ENCODE measurements around the gene KCNA5.

DNA sequence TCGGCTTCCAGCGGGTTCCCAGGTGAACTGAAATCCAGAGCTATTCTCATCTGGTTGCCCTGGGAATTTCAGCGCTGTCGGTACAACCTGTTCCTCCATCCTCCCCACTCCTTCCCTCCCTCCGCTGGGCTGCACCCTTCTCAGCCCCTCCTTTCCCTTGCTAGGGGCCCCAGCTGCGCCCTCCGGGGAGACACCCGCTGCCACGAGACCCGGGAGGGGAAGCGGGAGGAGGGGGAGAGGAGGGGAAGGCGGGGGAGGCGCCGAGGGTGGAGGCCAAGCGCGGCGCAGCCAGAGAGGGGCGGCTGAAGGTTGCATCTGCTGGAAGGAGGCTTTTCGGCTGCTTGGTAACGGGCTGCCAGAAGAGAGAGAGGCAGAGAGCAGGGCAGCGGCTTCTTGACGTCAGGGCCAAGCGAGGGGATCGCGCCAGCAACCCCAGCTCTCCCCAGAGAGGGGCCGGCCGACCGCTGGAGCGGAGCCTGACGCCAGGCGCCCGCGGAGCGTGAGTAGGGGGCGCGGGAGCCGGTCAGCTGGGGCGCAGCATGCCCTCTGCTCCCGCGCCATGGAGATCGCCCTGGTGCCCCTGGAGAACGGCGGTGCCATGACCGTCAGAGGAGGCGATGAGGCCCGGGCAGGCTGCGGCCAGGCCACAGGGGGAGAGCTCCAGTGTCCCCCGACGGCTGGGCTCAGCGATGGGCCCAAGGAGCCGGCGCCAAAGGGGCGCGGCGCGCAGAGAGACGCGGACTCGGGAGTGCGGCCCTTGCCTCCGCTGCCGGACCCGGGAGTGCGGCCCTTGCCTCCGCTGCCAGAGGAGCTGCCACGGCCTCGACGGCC is at the start of gene KCNA5:
- TF ChIP-seq, protein P1, sequence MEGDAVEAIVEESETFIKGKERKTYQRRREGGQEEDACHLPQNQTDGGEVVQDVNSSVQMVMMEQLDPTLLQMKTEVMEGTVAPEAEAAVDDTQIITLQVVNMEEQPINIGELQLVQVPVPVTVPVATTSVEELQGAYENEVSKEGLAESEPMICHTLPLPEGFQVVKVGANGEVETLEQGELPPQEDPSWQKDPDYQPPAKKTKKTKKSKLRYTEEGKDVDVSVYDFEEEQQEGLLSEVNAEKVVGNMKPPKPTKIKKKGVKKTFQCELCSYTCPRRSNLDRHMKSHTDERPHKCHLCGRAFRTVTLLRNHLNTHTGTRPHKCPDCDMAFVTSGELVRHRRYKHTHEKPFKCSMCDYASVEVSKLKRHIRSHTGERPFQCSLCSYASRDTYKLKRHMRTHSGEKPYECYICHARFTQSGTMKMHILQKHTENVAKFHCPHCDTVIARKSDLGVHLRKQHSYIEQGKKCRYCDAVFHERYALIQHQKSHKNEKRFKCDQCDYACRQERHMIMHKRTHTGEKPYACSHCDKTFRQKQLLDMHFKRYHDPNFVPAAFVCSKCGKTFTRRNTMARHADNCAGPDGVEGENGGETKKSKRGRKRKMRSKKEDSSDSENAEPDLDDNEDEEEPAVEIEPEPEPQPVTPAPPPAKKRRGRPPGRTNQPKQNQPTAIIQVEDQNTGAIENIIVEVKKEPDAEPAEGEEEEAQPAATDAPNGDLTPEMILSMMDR (IDR thresholded peaks at IDR 0.05), result no peak
- TF ChIP-seq POLR2A (IDR thresholded peaks at IDR 0.05), result no peak
